Neural crest cell (in vitro differentiated cells): Measurements from ENCODE around the gene PADI4. TPM values are rescaled to one million over a fixed set of nuclear protein-coding genes. Genes with fewer than 3 reads are reported as not detected.

Experiments
- DNase-seq: peaks from one replicate; pipeline ENCODE4 v3.0.0; 2021; ENCODE audit warnings: low read depth, mixed read lengths, low spot score
- H3K27ac Mint-ChIP-seq: one replicate; pipeline ENCODE4 v1.8.0; 2021; ENCODE audit warnings: mild to moderate bottlenecking, mixed read lengths; ENCODE audit not compliant: unreplicated experiment
- H3K27me3 Mint-ChIP-seq: 2 replicates; pipeline ENCODE4 v1.8.0; 2021; ENCODE audit warnings: low read depth, mild to moderate bottlenecking, mixed read lengths
- H3K36me3 Mint-ChIP-seq: 2 replicates; pipeline ENCODE4 v1.8.0; 2021; ENCODE audit warnings: low read depth, mild to moderate bottlenecking, mixed read lengths
- H3K4me1 Mint-ChIP-seq: 2 replicates; pipeline ENCODE4 v1.8.0; 2021; ENCODE audit warnings: mixed read lengths
- H3K4me3 Mint-ChIP-seq: one replicate; pipeline ENCODE4 v1.8.0; 2021; ENCODE audit warnings: mild to moderate bottlenecking, mixed read lengths
- H3K9me3 Mint-ChIP-seq: 2 replicates; pipeline ENCODE4 v1.8.0; 2021; ENCODE audit warnings: mixed read lengths
- total RNA-seq: library from RNA; stranded (reverse); gene quantifications from 2 replicates; pipeline ENCODE4 v1.2.1, GENCODE V29; 2021
- TF ChIP-seq, protein P1 (sequence below): fragments of 200-600 bp; sonication (generic); conservative IDR thresholded peaks from 2 replicates; pipeline ENCODE4 v1.5.0; 2021; ENCODE audit warnings: antibody characterized with exemption, mild to moderate bottlenecking

The PADI4 gene
- total RNA-seq, 1 donor from 2014 or later: not detected

- no peaks in the 10 kb centered on the region for H3K4me1 Mint-ChIP-seq
- peaks cover 16% of the 10 kb centered on the region for H3K27me3 Mint-ChIP-seq
- H3K36me3 Mint-ChIP-seq: peaks cover 5% of the 10 kb centered on the region
- peaks cover 8% of the 10 kb centered on the region for H3K9me3 Mint-ChIP-seq
- no peak for DNase-seq
- H3K27ac Mint-ChIP-seq: no peak overlapping the region
- TF ChIP-seq, protein P1, sequence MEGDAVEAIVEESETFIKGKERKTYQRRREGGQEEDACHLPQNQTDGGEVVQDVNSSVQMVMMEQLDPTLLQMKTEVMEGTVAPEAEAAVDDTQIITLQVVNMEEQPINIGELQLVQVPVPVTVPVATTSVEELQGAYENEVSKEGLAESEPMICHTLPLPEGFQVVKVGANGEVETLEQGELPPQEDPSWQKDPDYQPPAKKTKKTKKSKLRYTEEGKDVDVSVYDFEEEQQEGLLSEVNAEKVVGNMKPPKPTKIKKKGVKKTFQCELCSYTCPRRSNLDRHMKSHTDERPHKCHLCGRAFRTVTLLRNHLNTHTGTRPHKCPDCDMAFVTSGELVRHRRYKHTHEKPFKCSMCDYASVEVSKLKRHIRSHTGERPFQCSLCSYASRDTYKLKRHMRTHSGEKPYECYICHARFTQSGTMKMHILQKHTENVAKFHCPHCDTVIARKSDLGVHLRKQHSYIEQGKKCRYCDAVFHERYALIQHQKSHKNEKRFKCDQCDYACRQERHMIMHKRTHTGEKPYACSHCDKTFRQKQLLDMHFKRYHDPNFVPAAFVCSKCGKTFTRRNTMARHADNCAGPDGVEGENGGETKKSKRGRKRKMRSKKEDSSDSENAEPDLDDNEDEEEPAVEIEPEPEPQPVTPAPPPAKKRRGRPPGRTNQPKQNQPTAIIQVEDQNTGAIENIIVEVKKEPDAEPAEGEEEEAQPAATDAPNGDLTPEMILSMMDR: no peak
- H3K4me3 Mint-ChIP-seq: no peak overlapping the region
Measured at GRCh38 chr1:17301767-17302166, 6.2 kb upstream of the PADI4 start.

GRCh38 chr1:17304151-17304825 lies 3.7 kb upstream of the PADI4 start:
- Mint-ChIP-seq H3K9me3 (peaks cover 8% of the 10 kb centered on the region), H3K27ac (no peak overlapping the region), H3K27me3 (peaks cover 8% of the 10 kb centered on the region), H3K4me3 (no peak overlapping the region), H3K4me1 (peaks cover 2% of the 10 kb centered on the region), H3K36me3 (peaks cover 5% of the 10 kb centered on the region)
- no peak for DNase-seq
- TF ChIP-seq, protein P1: no peak

DNA sequence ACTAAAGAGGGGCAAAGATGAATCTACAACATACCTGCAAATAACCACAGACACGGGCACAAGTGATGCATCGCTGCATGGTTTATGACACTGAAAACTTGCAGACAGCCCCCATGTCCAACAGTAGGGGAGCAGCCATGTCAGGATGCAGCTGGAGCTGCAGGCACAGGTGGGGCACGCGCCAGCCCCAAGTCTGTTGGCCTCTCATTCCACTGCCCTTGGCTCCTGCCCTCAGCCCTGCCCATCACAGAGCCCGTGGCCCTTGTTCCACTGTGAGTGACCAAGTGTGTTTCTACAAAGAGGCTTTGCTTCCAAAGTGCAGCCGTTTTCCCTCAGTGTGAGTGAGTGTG lies 3.2 kb upstream of the PADI4 start:
- H3K4me3 Mint-ChIP-seq: no peak overlapping the region
- H3K9me3 Mint-ChIP-seq: peaks cover 8% of the 10 kb centered on the region
- DNase-seq: no peak
- H3K4me1 Mint-ChIP-seq: peaks cover 5% of the 10 kb centered on the region
- TF ChIP-seq, protein P1: no peak
- H3K27me3 Mint-ChIP-seq: peaks cover 5% of the 10 kb centered on the region
- H3K27ac Mint-ChIP-seq: no peak overlapping the region
- peaks cover 5% of the 10 kb centered on the region for H3K36me3 Mint-ChIP-seq

GRCh38 chr1:17305576-17306095 lies 2.4 kb upstream of the PADI4 start:
- H3K27ac Mint-ChIP-seq: no peak overlapping the region

GRCh38 chr1:17306407-17306806 lies 1.6 kb upstream of the PADI4 start:
- DNase-seq: no peak
- peaks cover 8% of the 10 kb centered on the region for H3K9me3 Mint-ChIP-seq
- peaks cover 7% of the 10 kb centered on the region for H3K4me1 Mint-ChIP-seq
- H3K36me3 Mint-ChIP-seq: peaks cover 5% of the 10 kb centered on the region
- H3K27me3 Mint-ChIP-seq: peaks cover 5% of the 10 kb centered on the region
- H3K4me3 Mint-ChIP-seq: no peak overlapping the region
- TF ChIP-seq, protein P1: no peak
- no peak overlapping the region for H3K27ac Mint-ChIP-seq

More at GRCh38 chr1:17305576-17306095, 2.4 kb upstream of the PADI4 start:
- no peak for DNase-seq
- TF ChIP-seq, protein P1: no peak
- Mint-ChIP-seq H3K36me3 (peaks cover 5% of the 10 kb centered on the region), H3K27me3 (peaks cover 5% of the 10 kb centered on the region), H3K4me3 (no peak overlapping the region), H3K9me3 (peaks cover 8% of the 10 kb centered on the region), H3K4me1 (peaks cover 7% of the 10 kb centered on the region)
